HG03045 (cell line): ENCODE results near the gene SLC2A1.

Experiments used
- ATAC-seq: cut with Tn5 transposase; IDR thresholded peaks from one replicate; pipeline ENCODE4 v1.9.1; 2021; ENCODE audit warnings: mild to moderate bottlenecking, moderate library complexity; ENCODE audit not compliant: unreplicated experiment

The SLC2A1 gene

DNA sequence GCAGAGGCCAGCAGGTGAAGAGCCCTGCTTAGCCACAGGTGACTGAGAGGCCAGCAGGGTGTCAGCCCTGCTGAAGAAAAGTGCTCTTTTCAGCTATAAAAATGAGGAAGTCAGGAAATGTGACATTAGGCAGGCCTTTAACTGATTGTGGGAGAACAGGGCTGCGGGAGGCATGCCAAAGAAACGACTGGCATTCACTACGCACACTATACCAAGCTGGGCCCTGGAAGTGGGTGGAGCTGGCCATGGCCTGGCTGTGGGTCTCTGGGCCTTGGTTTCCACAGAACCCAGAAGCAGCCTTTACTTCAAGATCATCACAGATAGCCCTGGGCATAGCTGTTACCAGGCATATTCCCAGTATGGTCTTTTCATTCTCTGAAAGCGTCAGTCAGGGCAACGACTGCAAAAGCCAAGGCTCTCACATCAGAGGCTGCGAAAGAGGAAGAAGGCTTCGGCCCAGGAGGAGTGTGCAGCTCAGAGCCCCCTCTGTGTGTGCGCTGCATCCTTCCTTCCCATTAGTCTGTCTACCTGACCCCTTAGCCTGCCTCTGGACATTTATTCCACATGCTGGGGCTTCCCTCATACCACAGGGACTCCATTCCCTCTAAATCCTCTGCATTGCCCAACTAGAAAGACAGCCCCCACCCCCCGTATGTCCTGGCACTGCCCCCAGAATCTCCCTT, 14.3 kb downstream of the SLC2A1 start:
- no peak for ATAC-seq

DNA sequence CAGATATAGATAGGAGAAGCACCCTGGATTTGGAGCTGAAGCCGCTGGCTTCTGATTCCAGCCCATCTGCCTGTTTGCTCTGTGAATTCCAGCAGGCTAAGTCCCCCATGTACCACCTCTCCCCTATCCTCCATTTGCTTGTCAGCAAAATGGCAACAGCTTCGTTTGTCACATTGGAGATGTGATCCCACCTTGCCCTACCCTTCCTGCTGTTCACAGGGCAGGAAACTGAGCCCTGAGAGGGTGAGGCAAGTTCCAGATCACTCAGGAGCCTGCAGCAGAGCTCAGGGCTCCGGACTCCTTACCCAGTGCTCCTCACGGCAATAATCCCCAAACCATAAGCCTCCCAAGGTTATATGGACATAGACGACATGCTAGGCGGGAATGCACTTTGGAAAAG, 14.9 kb downstream of the SLC2A1 start:
- ATAC-seq: no peak

DNA sequence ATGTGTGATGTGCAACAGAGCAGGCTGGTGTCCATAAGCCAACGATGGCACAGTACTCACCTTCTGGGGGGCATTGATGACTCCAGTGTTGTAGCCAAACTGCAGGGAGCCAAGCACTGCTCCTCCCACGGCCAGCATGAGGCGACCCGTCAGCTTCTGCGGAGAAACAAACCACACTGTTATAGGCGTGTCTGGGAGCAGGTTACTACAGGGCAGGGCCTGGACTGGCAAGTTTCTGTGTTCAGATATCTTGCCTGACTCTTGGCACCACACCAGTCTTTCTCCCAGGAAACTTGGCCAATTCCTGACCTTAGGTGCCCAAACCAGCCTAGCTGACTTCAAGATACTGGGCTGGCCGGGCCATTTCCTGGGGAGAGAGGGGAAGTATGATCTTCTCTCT, 15.5 kb downstream of the SLC2A1 start:
- no peak for ATAC-seq

DNA sequence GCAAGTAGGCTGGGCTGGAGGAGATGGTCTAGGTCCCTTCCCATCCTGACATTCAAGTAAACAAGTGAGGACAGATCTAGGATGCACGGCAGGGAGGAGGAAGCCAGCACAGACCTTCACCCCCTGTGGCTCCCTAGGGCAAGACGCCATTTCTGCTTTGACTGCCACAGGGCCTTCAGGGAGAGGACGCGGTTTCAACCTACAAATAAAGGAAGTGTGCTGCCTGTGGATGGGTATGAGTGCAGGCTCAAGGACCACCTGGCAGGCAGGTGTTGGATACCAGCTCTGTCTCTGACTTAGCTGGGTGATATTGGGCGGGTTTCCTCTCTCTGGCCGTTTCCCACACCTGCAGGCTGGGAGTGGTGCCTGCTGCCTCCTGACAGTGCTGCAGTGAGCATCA, 16.2 kb downstream of the SLC2A1 start:
- ATAC-seq: no peak

DNA sequence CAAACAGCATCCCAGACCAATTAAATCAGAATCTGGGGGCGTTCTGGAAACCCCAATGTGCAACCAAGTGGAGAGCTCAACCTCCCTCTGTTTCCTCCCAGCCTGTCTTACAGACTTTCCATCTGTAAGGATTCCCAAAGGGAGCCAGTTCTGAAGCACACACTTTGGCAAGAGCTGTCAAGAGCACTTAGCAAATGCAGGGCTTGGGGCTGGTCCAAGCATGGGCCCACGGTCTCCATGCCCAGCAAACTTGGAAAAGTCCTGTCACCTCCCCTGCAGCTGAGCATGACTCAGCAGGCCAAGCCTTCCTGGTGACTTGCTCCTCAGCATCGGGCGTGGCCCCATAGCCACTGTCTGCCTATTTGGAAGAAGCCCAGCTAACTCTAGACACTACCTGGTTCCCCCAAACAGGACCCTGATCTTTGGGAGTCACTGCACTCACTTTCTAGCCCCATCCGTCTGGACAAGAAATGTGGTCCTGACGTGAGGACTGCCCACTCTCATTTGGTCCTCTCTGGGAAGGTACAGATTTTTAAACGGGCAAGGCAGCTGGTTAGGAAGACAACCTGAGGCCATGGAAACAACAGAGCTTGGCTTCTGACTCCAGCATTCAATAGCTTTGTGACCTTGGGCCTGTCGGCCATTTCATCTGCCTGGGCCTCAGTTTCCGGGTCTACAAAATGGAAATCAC, 16.9 kb downstream of the SLC2A1 start:
- ATAC-seq: no peak

DNA sequence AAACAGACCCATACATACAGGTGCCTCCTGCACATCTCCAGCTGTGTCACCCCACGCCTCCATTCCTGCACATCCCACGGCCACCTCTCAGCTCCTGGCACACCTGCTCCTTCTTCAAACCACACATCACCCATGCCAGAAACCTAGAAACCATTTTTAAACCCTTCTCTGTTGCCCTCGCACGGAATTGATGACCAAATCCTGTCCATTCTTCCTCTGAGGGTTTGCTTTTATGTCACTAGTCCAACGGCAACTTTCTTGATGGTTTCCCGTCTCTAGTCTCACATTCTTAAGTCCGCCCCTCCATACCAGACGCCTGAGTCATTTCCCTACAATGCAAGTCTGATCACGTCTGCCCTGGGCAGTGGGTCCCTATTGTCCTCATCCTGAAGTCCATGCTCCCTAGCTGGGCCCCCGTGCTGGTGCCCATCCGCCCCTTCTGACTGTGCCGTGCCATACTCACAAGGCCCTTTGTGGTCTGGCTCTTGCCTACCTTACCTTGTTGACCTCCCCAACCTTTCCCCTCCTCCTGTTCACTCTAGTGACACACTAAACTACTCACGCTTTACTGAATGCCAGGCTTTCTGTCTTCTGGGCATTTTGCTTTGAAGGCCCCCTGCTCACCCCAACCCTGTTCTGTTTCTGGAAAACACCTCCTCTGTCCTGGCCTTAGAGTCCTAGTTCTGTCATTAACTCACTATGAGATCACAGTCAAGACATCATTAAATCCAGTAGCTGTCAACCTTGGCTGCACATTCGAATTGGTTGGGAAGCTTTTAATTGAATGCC, 17.6 kb downstream of the SLC2A1 start:
- ATAC-seq: no peak

DNA sequence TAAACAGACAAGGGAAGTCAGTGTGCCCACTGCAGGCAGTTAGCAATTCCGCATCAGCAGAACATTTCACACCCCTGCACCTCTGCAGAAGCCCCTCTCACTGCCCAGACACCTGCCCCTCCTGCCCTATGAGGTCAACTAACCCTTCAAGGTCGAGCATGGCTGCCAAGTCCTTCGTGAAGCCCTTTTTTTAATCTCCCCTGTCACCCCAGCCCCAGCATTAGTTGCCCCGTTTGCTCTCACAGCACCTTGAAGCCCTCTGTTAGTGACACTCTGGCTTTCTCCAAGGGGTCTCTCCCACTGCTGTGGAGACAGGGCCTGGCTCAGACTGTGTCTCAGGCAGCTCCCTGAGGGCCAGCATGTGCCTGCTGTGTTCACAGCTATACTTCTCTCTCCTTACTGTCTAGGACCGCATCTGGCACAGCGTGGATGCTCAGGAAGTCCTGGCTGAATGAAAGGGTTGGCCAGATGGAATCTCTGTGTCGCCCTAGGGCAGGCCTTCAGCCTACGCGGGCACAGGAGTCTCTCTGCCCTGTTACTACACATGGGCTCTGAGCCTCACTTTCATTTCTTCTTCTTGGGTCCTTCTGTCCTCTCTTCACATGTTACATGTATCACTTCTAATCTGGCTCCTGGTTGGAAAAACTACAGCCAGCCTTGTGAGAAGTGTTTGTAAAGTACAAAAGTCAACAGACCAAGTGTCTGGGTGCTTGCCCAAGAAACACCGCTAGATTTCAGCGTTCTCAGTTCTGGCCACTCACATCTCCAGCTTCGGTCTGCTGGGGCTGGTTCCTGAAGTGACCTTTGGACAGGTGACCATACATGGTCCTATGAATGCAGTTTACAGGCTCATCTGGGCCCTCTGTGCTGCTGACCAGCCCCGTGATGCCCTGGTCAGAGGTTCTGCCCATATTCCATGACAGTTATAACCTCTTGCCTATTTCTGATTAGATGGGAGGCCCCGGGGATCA, 19.7 kb downstream of the SLC2A1 start:
- ATAC-seq: no peak

DNA sequence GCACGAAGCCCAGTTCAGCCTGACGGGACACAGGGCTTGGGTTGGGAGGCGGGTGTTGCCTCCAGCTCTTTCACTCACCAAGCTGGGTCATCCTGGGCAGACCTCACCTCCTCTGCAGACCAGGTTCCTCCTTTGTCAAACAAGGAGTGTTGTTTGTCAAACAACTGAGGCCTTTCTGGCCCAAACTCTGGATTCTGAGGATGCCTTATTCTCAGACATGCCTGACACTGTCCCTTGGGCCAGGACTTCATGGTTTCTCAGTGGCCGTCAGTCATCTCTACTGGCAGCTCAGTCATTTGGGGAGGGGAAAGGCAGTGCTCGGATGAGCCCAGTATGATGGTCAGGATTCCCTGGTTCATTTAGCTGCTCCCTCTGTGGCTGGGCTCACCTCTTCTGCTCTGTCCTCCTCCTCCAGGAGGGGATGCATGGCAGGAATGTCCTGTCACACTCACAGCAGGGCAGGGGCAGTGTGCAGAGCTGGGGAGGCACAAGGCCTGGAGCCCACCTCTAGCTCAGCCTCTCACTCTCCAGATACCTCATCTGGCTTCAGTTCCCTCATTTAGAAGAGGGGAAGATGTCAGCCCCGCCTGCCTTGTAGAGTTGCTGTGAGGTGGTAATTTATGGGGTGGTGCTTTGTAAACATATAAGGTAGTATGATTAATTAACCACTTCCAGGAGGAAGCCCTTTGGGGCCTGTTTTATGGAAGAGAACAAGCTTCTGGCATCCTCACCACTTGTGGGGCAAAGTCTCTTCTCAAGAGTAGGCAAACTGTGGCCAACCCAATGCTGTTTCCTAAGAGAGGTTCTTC, 20.6 kb downstream of the SLC2A1 start:
- no peak for ATAC-seq

DNA sequence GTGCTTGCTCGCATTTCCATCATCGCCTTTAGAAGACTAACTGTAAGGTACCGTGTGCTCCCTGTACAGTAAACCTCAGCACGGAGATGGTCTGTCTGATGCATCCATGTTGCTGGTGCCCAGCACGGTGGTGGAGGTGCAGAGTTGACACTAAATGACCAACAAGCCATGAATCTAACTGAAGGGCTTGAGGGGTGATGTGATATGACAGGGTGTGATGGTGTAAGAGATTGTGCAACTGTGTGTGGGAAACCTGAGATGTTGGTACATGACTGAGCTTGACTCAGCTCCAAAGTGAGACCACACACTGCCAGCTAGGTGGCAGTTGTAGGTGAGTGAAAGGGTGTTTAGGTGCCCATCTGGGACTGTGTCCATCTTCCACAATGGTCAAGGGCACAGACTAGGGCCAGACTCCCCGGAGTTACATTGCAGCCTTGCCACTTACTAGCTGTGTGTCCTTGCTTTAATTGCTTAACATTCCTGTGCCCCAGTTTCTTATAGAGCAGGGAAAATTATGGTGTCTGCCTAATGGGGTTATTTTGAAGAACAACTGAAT, 21.4 kb downstream of the SLC2A1 start:
- no peak for ATAC-seq

DNA sequence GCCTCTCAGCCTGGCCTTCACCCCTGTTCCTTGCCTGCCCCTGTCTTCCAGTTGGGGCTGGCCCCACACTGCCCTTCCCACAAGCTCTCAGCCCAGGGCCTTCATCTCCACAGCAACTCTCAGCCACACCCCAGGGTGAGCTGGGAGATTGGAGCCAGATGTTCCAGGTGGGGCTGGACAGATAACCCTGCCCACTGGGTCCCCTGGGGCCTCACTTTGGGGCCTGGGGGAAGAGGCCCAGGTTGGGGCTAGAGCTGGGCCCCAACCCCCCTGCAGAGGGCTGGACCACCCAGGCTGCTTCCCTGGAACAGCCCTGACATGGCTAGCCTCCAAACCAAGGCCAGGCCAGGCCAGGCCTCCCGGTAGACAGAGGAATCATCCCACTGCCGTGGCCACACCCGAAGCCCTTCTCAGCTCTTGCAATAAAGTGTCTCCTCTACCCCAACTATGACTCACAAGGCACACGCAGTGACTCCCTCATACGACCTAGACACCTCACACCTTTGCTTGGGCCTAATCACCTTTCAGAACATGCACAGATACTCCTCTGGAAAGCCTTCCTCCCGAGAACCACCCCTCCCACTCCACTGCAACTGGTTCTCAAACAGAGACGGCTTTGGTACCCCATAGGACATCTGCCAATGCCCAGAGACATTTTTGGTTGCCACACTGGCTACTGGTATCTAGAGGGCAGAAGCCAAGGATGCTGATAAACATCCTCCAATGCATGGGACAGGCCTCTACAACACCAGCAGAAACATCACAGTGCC, 22.2 kb downstream of the SLC2A1 start:
- ATAC-seq: no peak

DNA sequence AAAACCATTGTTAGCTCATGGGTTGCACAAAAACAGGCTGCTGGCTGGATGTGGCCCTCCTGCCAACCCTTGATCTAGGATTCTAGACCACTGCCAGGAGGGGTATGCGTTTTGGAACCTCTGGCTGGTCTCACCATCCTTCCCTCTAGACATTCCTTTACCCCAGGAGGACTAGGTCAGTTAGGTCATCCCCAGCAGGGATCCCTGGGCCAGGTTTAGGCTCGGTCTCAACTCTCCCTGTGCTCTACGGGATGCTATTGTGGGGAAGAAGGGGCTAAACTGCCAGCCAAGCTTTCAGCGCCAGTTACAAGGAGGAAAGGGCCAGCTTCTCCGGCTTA, 22.7 kb downstream of the SLC2A1 start:
- no peak for ATAC-seq

DNA sequence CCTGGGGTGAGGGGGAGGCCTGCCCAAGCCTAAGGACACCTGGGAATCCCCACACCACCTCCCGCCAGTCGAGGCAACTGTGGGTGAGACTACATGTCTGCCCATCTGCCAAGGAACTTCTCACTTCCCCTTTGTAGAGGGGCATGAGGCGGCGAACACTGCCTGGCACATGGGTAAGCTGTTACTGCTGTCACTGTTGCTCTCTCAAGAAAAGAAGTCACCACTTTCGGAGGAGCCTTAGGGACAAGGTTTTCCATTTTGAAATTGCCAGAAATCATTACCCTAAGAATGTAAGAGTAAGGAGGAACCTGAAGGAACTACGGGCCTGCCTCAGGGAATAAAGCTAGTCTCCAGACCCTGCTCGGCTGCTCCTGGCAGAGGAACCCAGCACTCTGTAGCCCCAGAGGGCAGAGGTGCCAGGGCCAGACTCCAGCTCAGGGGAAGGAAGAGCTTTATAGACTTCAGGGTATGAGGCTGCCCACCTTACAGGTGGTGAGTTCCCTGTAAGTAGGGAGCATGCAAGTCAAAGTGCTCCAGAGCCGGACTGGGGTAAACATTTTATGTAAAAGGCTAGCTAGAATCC, 23.3 kb downstream of the SLC2A1 start:
- ATAC-seq: no peak

DNA sequence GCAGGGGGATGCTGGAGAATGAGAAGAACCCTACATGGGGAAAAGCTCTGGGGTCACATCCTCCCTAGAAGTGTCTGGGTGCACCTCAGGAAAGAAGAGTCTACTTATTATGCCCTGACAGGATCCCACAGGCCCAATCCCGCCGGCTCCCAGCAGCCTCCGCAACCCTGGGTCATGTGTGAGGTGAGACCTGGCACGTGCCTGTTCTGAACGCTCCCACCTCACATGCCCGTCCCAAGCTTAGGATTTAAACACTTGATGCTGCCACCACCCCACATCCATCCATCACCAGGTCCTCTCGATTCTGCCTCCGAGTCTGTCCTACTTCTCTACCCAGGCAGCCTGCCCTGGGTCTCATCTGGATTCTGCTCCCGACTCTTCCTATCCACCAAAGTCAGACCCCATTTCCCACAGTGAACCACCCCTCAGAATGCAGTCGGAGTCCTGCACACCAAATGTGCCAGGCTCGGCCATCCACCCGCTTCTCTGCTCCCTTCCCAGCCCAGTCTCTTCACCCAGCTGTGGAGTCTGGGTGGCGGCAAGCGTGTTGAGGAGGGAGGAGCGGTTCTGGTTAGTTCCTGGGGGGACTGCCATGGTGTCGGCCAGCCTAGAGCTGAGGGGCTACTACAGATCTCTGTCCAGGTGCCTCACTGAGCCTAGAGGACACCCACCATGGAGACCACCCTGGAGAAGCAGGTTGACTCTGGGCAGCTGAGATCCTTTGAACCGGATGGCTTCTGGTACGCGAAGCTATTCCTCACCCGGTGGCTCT, 23.9 kb downstream of the SLC2A1 start:
- no peak for ATAC-seq

DNA sequence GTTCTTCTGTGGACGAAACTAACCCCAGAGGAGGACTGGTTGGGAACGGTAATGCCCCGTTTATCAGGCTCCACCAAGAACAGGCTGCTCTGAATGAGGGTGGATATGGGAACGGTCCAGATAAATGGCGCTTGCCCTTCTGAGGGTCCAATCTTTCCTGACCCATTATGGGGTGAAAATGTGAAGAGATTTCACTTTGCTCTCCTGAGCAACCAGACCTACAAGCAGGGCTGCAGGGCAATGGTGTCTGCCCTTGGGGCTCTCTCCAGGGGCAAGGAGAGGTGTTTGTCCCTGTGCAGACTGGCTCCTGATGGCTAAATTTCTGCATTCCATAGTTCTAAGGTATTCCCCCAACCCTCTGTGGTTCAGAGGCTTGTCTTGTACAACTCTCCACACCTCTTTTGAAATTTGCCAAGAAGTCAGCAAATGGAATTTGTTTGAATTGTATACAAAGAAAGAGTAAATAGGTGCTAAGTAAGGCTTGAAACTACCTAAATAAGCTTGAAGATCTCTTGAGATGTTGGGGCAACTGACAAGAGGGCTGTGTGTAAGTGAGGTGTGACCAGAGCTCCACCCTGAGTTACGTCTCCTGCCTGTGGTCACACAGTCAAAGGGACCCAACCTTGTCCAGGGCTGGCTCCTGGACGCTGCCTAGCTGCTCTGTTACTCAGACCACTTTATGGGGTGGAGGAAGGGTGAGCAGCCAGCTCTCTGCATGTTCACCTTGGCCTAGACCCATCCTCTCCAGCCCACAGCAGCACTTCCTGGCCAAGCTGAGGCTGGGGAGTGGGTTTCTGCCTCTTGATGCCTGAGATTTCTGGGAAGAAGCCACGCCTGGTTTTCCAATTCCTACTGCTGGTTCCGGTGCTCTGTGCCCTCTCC, 24.8 kb downstream of the SLC2A1 start:
- no peak for ATAC-seq

DNA sequence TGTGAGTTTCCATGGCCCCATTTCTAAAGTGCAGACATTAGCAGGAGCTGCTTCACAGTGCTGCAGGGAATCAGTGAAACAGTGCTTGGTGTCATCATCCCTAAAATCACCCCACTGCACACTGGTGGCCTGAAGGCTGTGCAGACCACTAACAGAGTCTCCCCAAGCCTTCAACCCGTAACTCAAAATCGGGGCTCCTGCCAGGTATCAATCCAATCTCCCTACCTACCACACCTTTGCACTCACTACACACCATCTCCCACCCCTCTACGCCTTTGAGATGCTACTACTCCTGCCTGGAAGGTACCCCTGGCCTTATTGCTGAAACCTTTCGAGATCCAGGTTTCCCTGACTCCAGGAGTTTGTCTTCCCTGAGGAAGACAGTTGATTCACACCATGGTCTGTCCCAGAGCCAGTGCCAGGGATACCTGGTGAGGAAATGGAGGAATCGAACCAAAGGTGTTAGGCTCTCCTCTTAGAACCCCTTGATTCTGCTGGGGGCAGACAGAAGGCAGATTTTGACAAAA, 25.5 kb downstream of the SLC2A1 start:
- ATAC-seq: no peak

DNA sequence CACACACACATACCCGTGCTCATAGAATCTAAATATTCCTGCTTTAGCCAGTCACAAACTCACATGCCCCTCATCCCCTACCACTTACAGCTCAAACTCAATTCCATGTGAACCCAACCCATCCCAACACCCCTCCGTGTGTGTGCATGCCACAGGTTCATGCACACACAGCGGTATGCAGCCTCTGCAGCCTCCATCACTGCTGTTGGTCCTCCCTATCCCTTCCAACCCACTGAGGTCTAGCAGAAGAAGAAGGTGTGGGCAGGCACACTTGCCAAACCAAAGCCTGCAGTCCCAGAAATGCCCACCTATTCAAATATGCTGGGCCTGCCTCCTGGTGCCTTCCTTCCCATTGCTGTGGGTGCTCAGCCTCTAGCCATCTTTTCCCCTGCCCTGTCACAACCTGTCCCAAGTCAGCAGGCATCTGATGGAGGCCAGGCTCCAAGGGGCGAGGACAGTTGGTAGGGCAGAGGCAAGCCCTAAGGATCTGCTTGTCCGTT, 26.2 kb downstream of the SLC2A1 start:
- peak; percentile 1 for ATAC-seq
